HEK293 (cell line): ENCODE data around the gene PLEKHB2.

ENCODE experiments used
- CTCF ChIA-PET: fragments of 350-600 bp; formaldehyde crosslinking; extraction: SDS; loops from one replicate; lab custom pipeline; 2021; ENCODE audit warnings: antibody characterized with exemption; lab: Yijun Ruan, JAX
- POLR2A ChIA-PET: fragments of 300-600 bp; formaldehyde crosslinking; extraction: SDS; loops from one replicate; lab custom pipeline; 2020; ENCODE audit warnings: antibody characterized with exemption, inconsistent platforms; lab: Yijun Ruan, JAX
- H3K27ac ChIP-seq: fragments of 200-500 bp; sonication (Bioruptor generic); 2 replicates; pipeline ENCODE4 v1.5.1; 2014; ENCODE audit warnings: low read depth, low read length, control low read depth, inconsistent platforms; ENCODE audit errors: extremely low read depth
- H3K36me3 ChIP-seq, 2 experiments: fragments of 200-500 bp in 1 of 2; sonication (Bioruptor generic) in 1 of 2; 1 replicate in 1 of 2; 2 replicates in 1 of 2; pipeline ENCODE4 v1.5.1; 2014 to 2017; ENCODE audit warnings: inconsistent platforms in 2 of 2, low read length in 2 of 2; ENCODE audit not compliant: control insufficient read depth in 2 of 2, insufficient read depth in 1 of 2
- H3K4me1 ChIP-seq: fragments of 200-500 bp; sonication (Bioruptor generic); 2 replicates; pipeline ENCODE4 v1.5.1; 2014; ENCODE audit warnings: mild to moderate bottlenecking, low read length, inconsistent platforms; ENCODE audit not compliant: control insufficient read depth, insufficient read depth
- H3K4me3 ChIP-seq: 2 replicates; pipeline ENCODE4 v1.5.1; 2011; ENCODE audit warnings: low read depth, mild to moderate bottlenecking, control low read depth, low read length, moderate library complexity
- H3K9me3 ChIP-seq: fragments of 200-500 bp; sonication (Bioruptor generic); 2 replicates; pipeline ENCODE4 v1.5.1; 2014; ENCODE audit warnings: low read depth, low read length, inconsistent platforms; ENCODE audit not compliant: control insufficient read depth, insufficient read depth
- CTCF ChIP-seq: fragments of 450-650 bp; formaldehyde crosslinking; IDR thresholded peaks from 2 replicates; pipeline ENCODE4 v1.5.1; 2016; ENCODE audit warnings: missing biosample characterization, missing genetic modification characterization
- IKZF3 ChIP-seq: fragments of 450-650 bp; IDR thresholded peaks from 2 replicates; pipeline ENCODE4 v1.5.0; 2018; ENCODE audit warnings: missing biosample characterization, mild to moderate bottlenecking, missing genetic modification characterization, moderate library complexity
- KLF8 ChIP-seq: fragments of 450-650 bp; formaldehyde crosslinking; IDR thresholded peaks from 2 replicates; pipeline ENCODE4 v1.5.1; 2016; ENCODE audit warnings: missing biosample characterization, missing genetic modification characterization
- MYNN ChIP-seq: fragments of 450-650 bp; formaldehyde crosslinking; IDR thresholded peaks from 2 replicates; pipeline ENCODE4 v1.5.1; 2016; ENCODE audit warnings: missing biosample characterization, missing genetic modification characterization, borderline replicate concordance
- OVOL3 ChIP-seq: fragments of 450-650 bp; formaldehyde crosslinking; IDR thresholded peaks from 2 replicates; pipeline ENCODE4 v1.5.1; 2016; ENCODE audit warnings: missing biosample characterization, missing genetic modification characterization
- PRDM4 ChIP-seq: fragments of 450-650 bp; formaldehyde crosslinking; IDR thresholded peaks from 2 replicates; pipeline ENCODE4 v1.5.1; 2017; ENCODE audit warnings: missing biosample characterization, missing genetic modification characterization
- REPIN1 ChIP-seq: fragments of 450-650 bp; formaldehyde crosslinking; IDR thresholded peaks from 2 replicates; pipeline ENCODE4 v1.5.1; 2017; ENCODE audit warnings: missing biosample characterization, missing genetic modification characterization, low read depth
- ZBTB17 ChIP-seq: fragments of 450-650 bp; formaldehyde crosslinking; IDR thresholded peaks from 2 replicates; pipeline ENCODE4 v1.5.1; 2016; ENCODE audit warnings: missing biosample characterization, missing genetic modification characterization
- ZBTB44 ChIP-seq: fragments of 450-650 bp; IDR thresholded peaks from 2 replicates; pipeline ENCODE4 v1.5.1; 2018; ENCODE audit warnings: missing biosample characterization, mild to moderate bottlenecking, missing genetic modification characterization
- ZBTB48 ChIP-seq: fragments of 450-650 bp; formaldehyde crosslinking; IDR thresholded peaks from 2 replicates; pipeline ENCODE4 v1.5.1; 2016; ENCODE audit warnings: missing biosample characterization, missing genetic modification characterization
- ZNF26 ChIP-seq: fragments of 450-650 bp; formaldehyde crosslinking; IDR thresholded peaks from 2 replicates; pipeline ENCODE4 v1.5.1; 2016; ENCODE audit warnings: missing biosample characterization, missing genetic modification characterization
- ZNF354C ChIP-seq: fragments of 450-650 bp; formaldehyde crosslinking; IDR thresholded peaks from 2 replicates; pipeline ENCODE4 v1.5.1; 2016; ENCODE audit warnings: missing biosample characterization, missing genetic modification characterization, low read depth, borderline replicate concordance
- ZNF394 ChIP-seq: fragments of 450-650 bp; formaldehyde crosslinking; IDR thresholded peaks from 2 replicates; pipeline ENCODE4 v1.5.1; 2016; ENCODE audit warnings: missing biosample characterization, missing genetic modification characterization, mild to moderate bottlenecking, moderate library complexity, borderline replicate concordance
- ZNF416 ChIP-seq: fragments of 450-650 bp; formaldehyde crosslinking; IDR thresholded peaks from 2 replicates; pipeline ENCODE4 v1.5.1; 2016; ENCODE audit warnings: missing biosample characterization, missing genetic modification characterization
- ZNF521 ChIP-seq: fragments of 450-650 bp; formaldehyde crosslinking; IDR thresholded peaks from 2 replicates; pipeline ENCODE4 v1.5.1; 2017; ENCODE audit warnings: missing biosample characterization, mild to moderate bottlenecking, missing genetic modification characterization
- ZNF549 ChIP-seq: fragments of 450-650 bp; IDR thresholded peaks from 2 replicates; pipeline ENCODE4 v1.5.1; 2018; ENCODE audit warnings: missing biosample characterization, missing genetic modification characterization, mild to moderate bottlenecking, inconsistent platforms, moderate library complexity
- ZNF704 ChIP-seq: fragments of 450-650 bp; formaldehyde crosslinking; IDR thresholded peaks from 2 replicates; pipeline ENCODE4 v1.5.1; 2016; ENCODE audit warnings: missing biosample characterization, missing genetic modification characterization
- ZNF785 ChIP-seq: fragments of 450-650 bp; formaldehyde crosslinking; IDR thresholded peaks from 2 replicates; pipeline ENCODE4 v1.5.1; 2016; ENCODE audit warnings: missing biosample characterization, missing genetic modification characterization
- ZSCAN30 ChIP-seq: fragments of 450-650 bp; IDR thresholded peaks from 2 replicates; pipeline ENCODE4 v1.5.1; 2018; ENCODE audit warnings: missing biosample characterization, mild to moderate bottlenecking, missing genetic modification characterization, moderate library complexity

The PLEKHB2 gene

GRCh38 chr2:131085646-131086045 is 19.5 kb upstream of the PLEKHB2 start:
- POLR2A ChIA-PET: no interaction called here
- H3K27ac ChIP-seq: no peak overlapping the region
- CTCF ChIA-PET: no interaction called here
- no peaks in the 10 kb centered on the region for H3K9me3 ChIP-seq
- peaks cover 39 to 85% of the 10 kb centered on the region in 2 experiments for H3K36me3 ChIP-seq
- no peaks in the 10 kb centered on the region for H3K4me1 ChIP-seq
- TF ChIP-seq ZNF785 (tag by site-specific recombination): no peak
- TF ChIP-seq ZNF416 (tag by site-specific recombination): no peak
- TF ChIP-seq ZNF354C (tag by site-specific recombination): no peak
- H3K4me3 ChIP-seq: no peak overlapping the region

- Histone ChIP-seq H3K4me1 (no peaks in the 10 kb centered on the region), H3K4me3 (peak overlapping the region; percentile 79), H3K36me3 (peaks cover 32 to 37% of the 10 kb centered on the region in 2 experiments), H3K27ac (peak overlapping the region; percentile 97), H3K9me3 (no peaks in the 10 kb centered on the region)
- POLR2A ChIA-PET: interaction anchor here (1.1 to 1.8 kb wide), 3 partner anchors 12 to 70 kb away, joined by 3 to 6 read pairs (median 6); partner anchors contain the start of gene PLEKHB2
- CTCF ChIA-PET: interaction anchor here (0.6 to 1.2 kb wide), 3 partner anchors 12 to 51 kb away, joined by 3 to 5 read pairs (median 4); no protein-coding TSS in a partner anchor
- TF ChIP-seq ZNF549 (tag by site-specific recombination) (no peak), ZNF26 (tag by site-specific recombination) (no peak), ZBTB44 (tag by site-specific recombination) (no peak), ZSCAN30 (no peak), ZBTB17 (tag by site-specific recombination) (no peak), IKZF3 (no peak), ZBTB48 (no peak), ZNF704 (tag by site-specific recombination) (no peak), REPIN1 (tag by site-specific recombination) (no peak), KLF8 (tag by site-specific recombination) (no peak), CTCF (tag by site-specific recombination) (no peak), MYNN (no peak), ZNF394 (tag by site-specific recombination) (no peak), ZNF521 (no peak), OVOL3 (tag by site-specific recombination) (no peak), PRDM4 (no peak)
Measured at GRCh38 chr2:131092458-131093005, 12.6 kb upstream of the PLEKHB2 start.
